Panc1 (cell line): ENCODE data around the gene STEAP1B. TPM values are rescaled to one million over a fixed set of nuclear protein-coding genes. Genes with fewer than 3 reads are reported as not detected.

Source experiments
- ATAC-seq: fragments of 200-7000 bp; cut with Tn5 transposase; 2 replicates; pipeline ENCODE4 v1.9.1; 2020; ENCODE audit warnings: mild to moderate bottlenecking, moderate library complexity
- BruUV-seq: library from RNA; stranded (reverse); fragments of 400-500 nt; replicated peaks from 2 replicates; lab custom pipeline; 2021; lab: Mats Ljungman, UMichigan
- CTCF ChIA-PET: fragments of 300-600 bp; sonication (Branson Sonifier 250); formaldehyde crosslinking; loops from one replicate; lab custom pipeline; 2022; ENCODE audit warnings: antibody characterized with exemption; lab: Charles Lee
- POLR2A ChIA-PET: fragments of 300-600 bp; sonication (Branson Sonifier 250); formaldehyde crosslinking; loops from one replicate; lab custom pipeline; 2022; ENCODE audit warnings: antibody characterized with exemption; lab: Charles Lee
- DNase-seq: peaks from one replicate; pipeline ENCODE4 v3.0.0-alpha.2; 2010; ENCODE audit warnings: low read depth, low spot score
- H3K27ac ChIP-seq: 2 replicates; pipeline ENCODE4 v1.5.1; 2011; ENCODE audit warnings: mild to moderate bottlenecking, low read length, inconsistent platforms
- H3K27me3 ChIP-seq: fragments of 200-500 bp; sonication (Bioruptor generic); 2 replicates; pipeline ENCODE4 v1.6.0; 2014; ENCODE audit warnings: low read length, inconsistent platforms; ENCODE audit not compliant: control insufficient read depth, insufficient read depth
- H3K36me3 ChIP-seq: fragments of 200-500 bp; sonication (Bioruptor generic); 2 replicates; pipeline ENCODE4 v1.5.1; 2014; ENCODE audit warnings: inconsistent platforms, mild to moderate bottlenecking, low read length, moderate library complexity; ENCODE audit not compliant: control insufficient read depth, insufficient read depth
- H3K4me1 ChIP-seq: 2 replicates; pipeline ENCODE4 v1.5.1; 2011; ENCODE audit warnings: inconsistent platforms, mild to moderate bottlenecking, low read length, moderate library complexity; ENCODE audit not compliant: control insufficient read depth, insufficient read depth
- H3K4me3 ChIP-seq, 2 experiments: 2 replicates each; pipeline ENCODE4 v1.5.1; 2011 to 2012; ENCODE audit warnings: low read depth in 2 of 2, low read length in 2 of 2, mild to moderate bottlenecking in 2 of 2, inconsistent platforms in 1 of 2, moderate library complexity in 1 of 2
- H3K9me3 ChIP-seq: fragments of 200-500 bp; sonication (Bioruptor generic); 2 replicates; pipeline ENCODE4 v1.5.1; 2014; ENCODE audit warnings: low read depth, mild to moderate bottlenecking, inconsistent platforms, low read length, moderate library complexity; ENCODE audit not compliant: control insufficient read depth, insufficient read depth
- POLR2AphosphoS5 ChIP-seq: IDR thresholded peaks from 2 replicates; pipeline ENCODE4 v1.6.1; 2012; ENCODE audit warnings: mild to moderate bottlenecking, low read depth, low read length, moderate library complexity
- SIN3A ChIP-seq: IDR thresholded peaks from 2 replicates; pipeline ENCODE4 v1.6.1; 2012; ENCODE audit warnings: low read depth, mild to moderate bottlenecking, low read length, moderate library complexity, borderline replicate concordance; ENCODE audit not compliant: insufficient read depth
- TCF7L2 ChIP-seq: IDR thresholded peaks from 2 replicates; pipeline ENCODE4 v1.6.1; 2011; ENCODE audit warnings: mild to moderate bottlenecking, low read depth, low read length, inconsistent platforms
- in situ Hi-C: cut with HindIII; loops from 2 replicates; pipeline ENCODE4 v1.10.0; 2016; ENCODE audit warnings: low sequenced_read_pairs, low pct_unique_long_range_greater_than_20kb
- intact Hi-C: fragments of 100-400 bp; cut with micrococcal nuclease; formaldehyde crosslinking; loops from one replicate; pipeline ENCODE4 v1.10.0; 2022; ENCODE audit not compliant: unreplicated experiment
- total RNA-seq: library from RNA; stranded (reverse); gene quantifications from one replicate; pipeline ENCODE4 v1.2.1, GENCODE V29; 2021; ENCODE audit not compliant: unreplicated experiment
- TF ChIP-seq, protein P1 (sequence below): fragments of 450-650 bp; IDR thresholded peaks from 2 replicates; pipeline ENCODE4 v1.5.1; 2017; ENCODE audit warnings: mild to moderate bottlenecking
- TF ChIP-seq, protein P2 (sequence below), 2 experiments: IDR thresholded peaks; 2 replicates each; pipeline ENCODE4 v1.6.1; 2011 to 2012; ENCODE audit warnings: low read depth in 2 of 2, control low read depth in 1 of 2, low read length in 1 of 2, mild to moderate bottlenecking in 1 of 2, moderate library complexity in 1 of 2; ENCODE audit not compliant: insufficient read depth in 1 of 2

Gene STEAP1B
- total RNA-seq, 1 experiment from 2014 or later, result 3.3 TPM

GRCh38 chr7:22378199-22378980 is 121.6 kb downstream of the STEAP1B start:
- Histone ChIP-seq H3K4me3 (no peak overlapping the region), H3K27ac (no peak overlapping the region), H3K36me3 (no peaks in the 10 kb centered on the region), H3K4me1 (no peaks in the 10 kb centered on the region), H3K27me3 (no peaks in the 10 kb centered on the region; the same call in 1 of the 2 replicates), H3K9me3 (no peaks in the 10 kb centered on the region)
- DNase-seq (no peak), ATAC-seq (no peak)
- TF ChIP-seq, protein P1, sequence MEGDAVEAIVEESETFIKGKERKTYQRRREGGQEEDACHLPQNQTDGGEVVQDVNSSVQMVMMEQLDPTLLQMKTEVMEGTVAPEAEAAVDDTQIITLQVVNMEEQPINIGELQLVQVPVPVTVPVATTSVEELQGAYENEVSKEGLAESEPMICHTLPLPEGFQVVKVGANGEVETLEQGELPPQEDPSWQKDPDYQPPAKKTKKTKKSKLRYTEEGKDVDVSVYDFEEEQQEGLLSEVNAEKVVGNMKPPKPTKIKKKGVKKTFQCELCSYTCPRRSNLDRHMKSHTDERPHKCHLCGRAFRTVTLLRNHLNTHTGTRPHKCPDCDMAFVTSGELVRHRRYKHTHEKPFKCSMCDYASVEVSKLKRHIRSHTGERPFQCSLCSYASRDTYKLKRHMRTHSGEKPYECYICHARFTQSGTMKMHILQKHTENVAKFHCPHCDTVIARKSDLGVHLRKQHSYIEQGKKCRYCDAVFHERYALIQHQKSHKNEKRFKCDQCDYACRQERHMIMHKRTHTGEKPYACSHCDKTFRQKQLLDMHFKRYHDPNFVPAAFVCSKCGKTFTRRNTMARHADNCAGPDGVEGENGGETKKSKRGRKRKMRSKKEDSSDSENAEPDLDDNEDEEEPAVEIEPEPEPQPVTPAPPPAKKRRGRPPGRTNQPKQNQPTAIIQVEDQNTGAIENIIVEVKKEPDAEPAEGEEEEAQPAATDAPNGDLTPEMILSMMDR, result no peak
- TF ChIP-seq TCF7L2 (no peak), SIN3A (no peak), POLR2AphosphoS5 (no peak)
- TF ChIP-seq, protein P2, sequence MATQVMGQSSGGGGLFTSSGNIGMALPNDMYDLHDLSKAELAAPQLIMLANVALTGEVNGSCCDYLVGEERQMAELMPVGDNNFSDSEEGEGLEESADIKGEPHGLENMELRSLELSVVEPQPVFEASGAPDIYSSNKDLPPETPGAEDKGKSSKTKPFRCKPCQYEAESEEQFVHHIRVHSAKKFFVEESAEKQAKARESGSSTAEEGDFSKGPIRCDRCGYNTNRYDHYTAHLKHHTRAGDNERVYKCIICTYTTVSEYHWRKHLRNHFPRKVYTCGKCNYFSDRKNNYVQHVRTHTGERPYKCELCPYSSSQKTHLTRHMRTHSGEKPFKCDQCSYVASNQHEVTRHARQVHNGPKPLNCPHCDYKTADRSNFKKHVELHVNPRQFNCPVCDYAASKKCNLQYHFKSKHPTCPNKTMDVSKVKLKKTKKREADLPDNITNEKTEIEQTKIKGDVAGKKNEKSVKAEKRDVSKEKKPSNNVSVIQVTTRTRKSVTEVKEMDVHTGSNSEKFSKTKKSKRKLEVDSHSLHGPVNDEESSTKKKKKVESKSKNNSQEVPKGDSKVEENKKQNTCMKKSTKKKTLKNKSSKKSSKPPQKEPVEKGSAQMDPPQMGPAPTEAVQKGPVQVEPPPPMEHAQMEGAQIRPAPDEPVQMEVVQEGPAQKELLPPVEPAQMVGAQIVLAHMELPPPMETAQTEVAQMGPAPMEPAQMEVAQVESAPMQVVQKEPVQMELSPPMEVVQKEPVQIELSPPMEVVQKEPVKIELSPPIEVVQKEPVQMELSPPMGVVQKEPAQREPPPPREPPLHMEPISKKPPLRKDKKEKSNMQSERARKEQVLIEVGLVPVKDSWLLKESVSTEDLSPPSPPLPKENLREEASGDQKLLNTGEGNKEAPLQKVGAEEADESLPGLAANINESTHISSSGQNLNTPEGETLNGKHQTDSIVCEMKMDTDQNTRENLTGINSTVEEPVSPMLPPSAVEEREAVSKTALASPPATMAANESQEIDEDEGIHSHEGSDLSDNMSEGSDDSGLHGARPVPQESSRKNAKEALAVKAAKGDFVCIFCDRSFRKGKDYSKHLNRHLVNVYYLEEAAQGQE (IDR thresholded peaks at IDR 0.05; ENCODE audit: insufficient read depth in 1 of 2, low read depth in 2 of 2, low read length in 1 of 2), result no peak
- CTCF ChIA-PET, result interaction anchor here (0.6 kb wide), 1 partner anchor 349 kb away, joined by 4 read pairs; the partner anchor contains the start of gene IL6
- intact Hi-C loops (no loop called here), in situ Hi-C loops (no loop called here)
- POLR2A ChIA-PET, result no interaction called here
- no TSS peak for BruUV-seq

DNA sequence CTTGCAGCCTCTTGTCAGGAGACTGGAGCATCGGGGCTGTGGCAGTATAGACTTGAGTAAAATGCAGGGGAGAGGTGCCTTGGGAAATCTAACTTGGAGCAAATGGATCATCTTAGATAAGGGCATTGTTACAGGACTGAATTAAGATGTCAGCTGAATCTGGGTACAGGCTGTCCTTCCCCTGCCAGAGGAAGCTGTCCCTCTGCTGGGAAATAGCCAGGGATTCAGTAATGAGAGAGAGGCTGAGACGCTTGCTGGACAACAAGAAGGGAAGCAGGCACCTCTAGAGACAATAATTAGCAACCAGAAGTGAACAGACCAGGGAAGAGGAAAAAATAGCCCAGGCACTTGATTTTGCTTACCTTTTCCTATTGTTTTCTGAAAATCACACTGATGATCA is 122.3 kb downstream of the STEAP1B start:
- DNase-seq, result no peak
- BruUV-seq, result no TSS peak
- Histone ChIP-seq H3K36me3 (no peaks in the 10 kb centered on the region), H3K4me3 (no peak overlapping the region), H3K9me3 (no peaks in the 10 kb centered on the region), H3K27ac (no peak overlapping the region), H3K27me3 (no peaks in the 10 kb centered on the region; the same call in 1 of the 2 replicates), H3K4me1 (no peaks in the 10 kb centered on the region)
- in situ Hi-C loops (no loop called here), intact Hi-C loops (no loop called here)
- ATAC-seq, result no peak
- ChIA-PET POLR2A (no interaction called here), CTCF (no interaction called here)
- TF ChIP-seq, protein P2 (IDR thresholded peaks at IDR 0.05; ENCODE audit: insufficient read depth in 1 of 2, low read depth in 2 of 2, low read length in 1 of 2), result no peak
- TF ChIP-seq SIN3A, result no peak
- no peak for TF ChIP-seq POLR2AphosphoS5
- TF ChIP-seq, protein P1, result no peak
- TF ChIP-seq TCF7L2, result no peak
